Endothelial cell of umbilical vein (primary cell): Measurements from ENCODE around the gene SCARF2. TPM values are rescaled to one million over a fixed set of nuclear protein-coding genes. Genes with fewer than 3 reads are reported as not detected.

ENCODE experiments used
- BruUV-seq: library from RNA; stranded (reverse); fragments of 400-500 nt; replicated peaks from 2 replicates; lab custom pipeline; 2021; lab: Mats Ljungman, UMichigan
- CTCF ChIA-PET: fragments of 300-600, 350-600 bp; sonication (Branson Sonifier 250); formaldehyde crosslinking; loops from one replicate; lab custom pipeline; 2021; ENCODE audit warnings: antibody characterized with exemption, inconsistent platforms; lab: Charles Lee
- POLR2A ChIA-PET: fragments of 300-600, 350-600 bp; sonication (Branson Sonifier 250); formaldehyde crosslinking; loops from one replicate; lab custom pipeline; 2021; ENCODE audit warnings: antibody characterized with exemption, inconsistent platforms; lab: Charles Lee
- DNase-seq: peaks from one replicate; pipeline ENCODE4 v3.0.0-alpha.2; 2011; ENCODE audit warnings: low read depth, low spot score
- FAIRE-seq: peaks from 2 replicates; lab custom pipeline; 2011; peaks lifted over from hg19 to GRCh38; lab: Jason Lieb, UNC
- H2AFZ ChIP-seq: 2 replicates; pipeline ENCODE4 v1.6.0; 2012; ENCODE audit warnings: low read depth, low read length, control low read depth, inconsistent platforms
- H3K27ac ChIP-seq: 2 replicates; pipeline ENCODE4 v1.5.1; 2011; ENCODE audit warnings: low read depth, mild to moderate bottlenecking, control low read depth, low read length, moderate library complexity; ENCODE audit not compliant: insufficient read depth
- H3K27me3 ChIP-seq, 2 experiments: 2 replicates each; pipeline versions ENCODE4 v1.6.0 to v1.6.1; 2011; ENCODE audit warnings: low read length in 2 of 2, mixed read lengths in 1 of 2; ENCODE audit not compliant: control insufficient read depth in 2 of 2, insufficient read depth in 2 of 2
- H3K36me3 ChIP-seq, 2 experiments: 2 replicates in 1 of 2; 3 replicates in 1 of 2; pipeline ENCODE4 v1.5.1; 2011; ENCODE audit warnings: low read length in 2 of 2, mild to moderate bottlenecking in 1 of 2, moderate library complexity in 1 of 2; ENCODE audit not compliant: control insufficient read depth in 2 of 2, insufficient read depth in 2 of 2; ENCODE audit errors: extremely low read depth in 1 of 2
- H3K4me1 ChIP-seq: 3 replicates; pipeline ENCODE4 v1.5.1; 2011; ENCODE audit warnings: mild to moderate bottlenecking, low read length; ENCODE audit not compliant: control insufficient read depth, insufficient read depth; ENCODE audit errors: extremely low read depth
- H3K4me2 ChIP-seq: 2 replicates; pipeline ENCODE4 v1.6.1; 2011; ENCODE audit warnings: low read length, control low read depth, mixed read lengths; ENCODE audit not compliant: insufficient read depth
- H3K4me3 ChIP-seq, 3 experiments: fragments of 200-600 bp in 1 of 3; sonication (generic), shearing (Covaris generic) in 1 of 3; replicated peaks in 1 of 3; 2 replicates each; pipeline ENCODE4 v1.5.1; 2011 to 2016; ENCODE audit warnings: control low read depth in 3 of 3, low read length in 3 of 3, mild to moderate bottlenecking in 2 of 3, inconsistent platforms in 1 of 3, low read depth in 1 of 3, moderate library complexity in 1 of 3; ENCODE audit not compliant: insufficient read depth in 1 of 3
- H3K79me2 ChIP-seq: 2 replicates; pipeline ENCODE4 v1.6.0; 2012; ENCODE audit warnings: low read length, inconsistent platforms; ENCODE audit not compliant: control insufficient read depth, insufficient read depth
- H3K9ac ChIP-seq: replicated peaks from 2 replicates; pipeline ENCODE3; 2011; ENCODE audit warnings: low read length, control low read depth; ENCODE audit not compliant: insufficient read depth; ENCODE audit errors: extremely low read depth
- H3K9me1 ChIP-seq: replicated peaks from 3 replicates; pipeline ENCODE4 v1.6.0; 2011; ENCODE audit warnings: mild to moderate bottlenecking, low read length; ENCODE audit not compliant: control insufficient read depth, insufficient read depth; ENCODE audit errors: extremely low read depth
- H3K9me3 ChIP-seq: replicated peaks from 2 replicates; pipeline ENCODE4 v1.5.1; 2012; ENCODE audit warnings: low read length, inconsistent platforms; ENCODE audit not compliant: control insufficient read depth, insufficient read depth
- H4K20me1 ChIP-seq: replicated peaks from 2 replicates; pipeline ENCODE3; 2011; ENCODE audit warnings: mild to moderate bottlenecking, low read length; ENCODE audit not compliant: control insufficient read depth, insufficient read depth; ENCODE audit errors: extremely low read depth
- CTCF ChIP-seq, 2 donors: IDR thresholded peaks; 1 replicate in 1 of 2; 2 replicates in 1 of 2; pipeline ENCODE4 v1.5.1; 2011; ENCODE audit warnings: low read length in 2 of 2, mild to moderate bottlenecking in 2 of 2, moderate library complexity in 2 of 2, control low read depth in 1 of 2, inconsistent platforms in 1 of 2, low read depth in 1 of 2; ENCODE audit not compliant: insufficient read depth in 1 of 2; ENCODE audit errors: extremely low read depth in 1 of 2
- EZH2 ChIP-seq: IDR thresholded peaks from 2 replicates; pipeline ENCODE4 v1.6.1; 2012; ENCODE audit warnings: borderline replicate concordance, low read depth, mild to moderate bottlenecking, moderate library complexity, low read length, inconsistent platforms; ENCODE audit not compliant: severe bottlenecking
- FOS ChIP-seq: IDR thresholded peaks from 2 replicates; pipeline ENCODE4 v1.6.1; 2011; ENCODE audit warnings: mild to moderate bottlenecking, low read length, moderate library complexity, borderline replicate concordance; ENCODE audit not compliant: insufficient read depth
- GATA2 ChIP-seq: IDR thresholded peaks from 2 replicates; pipeline ENCODE4 v1.7.0; 2011; ENCODE audit warnings: low read depth, mild to moderate bottlenecking, moderate library complexity, mixed read lengths, low read length; ENCODE audit not compliant: insufficient read length, insufficient read depth
- JUN ChIP-seq: IDR thresholded peaks from 2 replicates; pipeline ENCODE4 v1.6.1; 2011; ENCODE audit warnings: borderline replicate concordance, low read depth; ENCODE audit not compliant: insufficient read length, insufficient read depth
- MAX ChIP-seq: IDR thresholded peaks from 2 replicates; pipeline ENCODE4 v1.6.1; 2011; ENCODE audit not compliant: insufficient read depth, insufficient read length
- MYC ChIP-seq: IDR thresholded peaks from one replicate; pipeline ENCODE4 v1.6.1; 2011; ENCODE audit warnings: mild to moderate bottlenecking, low read depth, low read length
- POLR2A ChIP-seq: IDR thresholded peaks from 2 replicates; pipeline ENCODE4 v1.6.1; 2012; ENCODE audit warnings: low read depth, mild to moderate bottlenecking, control low read depth, low read length
- POLR2AphosphoS5 ChIP-seq: IDR thresholded peaks from 2 replicates; pipeline ENCODE4 v1.6.1; 2012; ENCODE audit warnings: low read depth, mild to moderate bottlenecking, control low read depth, low read length, moderate library complexity; ENCODE audit not compliant: insufficient read depth
- dilution Hi-C: fragments of 300-500 bp; cut with MboI; formaldehyde crosslinking; loops from one replicate; pipeline ENCODE4 v1.15.0; 2019; ENCODE audit warnings: low sequenced_read_pairs; ENCODE audit not compliant: extremely low pct_ligation_motif_present
- intact Hi-C: fragments of 100-400 bp; cut with micrococcal nuclease; formaldehyde crosslinking; loops from one replicate; pipeline ENCODE4 v1.10.0; 2022
- polyA plus RNA-seq, 4 experiments: library from polyadenylated mRNA; depleted of rRNA in 3 of 4; stranded (reverse) in 3 of 4; unstranded in 1 of 4; fragments of >200 nt; gene quantifications; 2 replicates each; pipeline versions ENCODE4 v1.2.1 to v1.2.3, GENCODE V29; 2011 to 2012; ENCODE audit warnings: missing spikeins in 1 of 4
- total RNA-seq: library from RNA; stranded (reverse); gene quantifications from 2 replicates; pipeline ENCODE4 v1.2.3, GENCODE V29; 2021

The SCARF2 gene
- total and polyA plus RNA-seq, 2 donors (not counting 3 experiments of a cell fraction or from before 2014, with no cell fraction given), result 15.7 to 20.1 TPM

GRCh38 chr22:20444325-20444724 lies 6.7 kb upstream of the SCARF2 start:
- intact Hi-C loops, result no loop called here
- no peaks in the 10 kb centered on the region for H3K79me2 ChIP-seq
- H3K9me1 ChIP-seq, result no peaks in the 10 kb centered on the region
- H3K4me1 ChIP-seq, result no peaks in the 10 kb centered on the region
- no peaks in the 10 kb centered on the region for H4K20me1 ChIP-seq
- no peaks in the 10 kb centered on the region for H3K27me3 ChIP-seq
- ChIA-PET POLR2A (interaction anchor here (0.6 kb wide), 1 partner anchor 34 kb away, joined by 9 read pairs; no protein-coding TSS in a partner anchor), CTCF (interaction anchor here (2.9 to 4.3 kb wide), 2 partner anchors 12 to 26 kb away, joined by 13 to 22 read pairs; no protein-coding TSS in a partner anchor)
- no peak for DNase-seq
- H3K9me3 ChIP-seq, result no peaks in the 10 kb centered on the region
- no peak for TF ChIP-seq POLR2AphosphoS5
- no peak for TF ChIP-seq JUN
- TF ChIP-seq GATA2, result no peak
- TF ChIP-seq EZH2, result no peak
- TF ChIP-seq MYC, result no peak
- no peak for TF ChIP-seq FOS
- TF ChIP-seq POLR2A, result no peak
- TF ChIP-seq CTCF (IDR thresholded peaks at IDR 0.05; ENCODE audit: extremely low read depth in 1 of 2, insufficient read depth in 1 of 2, low read depth in 1 of 2, low read length in 2 of 2), result no peak
- TF ChIP-seq MAX, result no peak
- dilution Hi-C loops, result no loop called here
- no peak overlapping the region for H3K4me2 ChIP-seq
- H3K9ac ChIP-seq, result no peak overlapping the region
- H3K4me3 ChIP-seq, result no peak overlapping the region
- FAIRE-seq, result no peak
- no TSS peak for BruUV-seq
- peaks cover 0 to 2% of the 10 kb centered on the region in 2 experiments for H3K36me3 ChIP-seq
- no peak overlapping the region for H2AFZ ChIP-seq
- no peak overlapping the region for H3K27ac ChIP-seq
